GM21390 (cell line): ENCODE results near the gene BTBD6.

Experiments used
- ATAC-seq: cut with Tn5 transposase; IDR thresholded peaks from one replicate; pipeline ENCODE4 v1.9.1; 2021; ENCODE audit not compliant: unreplicated experiment

Gene BTBD6

DNA sequence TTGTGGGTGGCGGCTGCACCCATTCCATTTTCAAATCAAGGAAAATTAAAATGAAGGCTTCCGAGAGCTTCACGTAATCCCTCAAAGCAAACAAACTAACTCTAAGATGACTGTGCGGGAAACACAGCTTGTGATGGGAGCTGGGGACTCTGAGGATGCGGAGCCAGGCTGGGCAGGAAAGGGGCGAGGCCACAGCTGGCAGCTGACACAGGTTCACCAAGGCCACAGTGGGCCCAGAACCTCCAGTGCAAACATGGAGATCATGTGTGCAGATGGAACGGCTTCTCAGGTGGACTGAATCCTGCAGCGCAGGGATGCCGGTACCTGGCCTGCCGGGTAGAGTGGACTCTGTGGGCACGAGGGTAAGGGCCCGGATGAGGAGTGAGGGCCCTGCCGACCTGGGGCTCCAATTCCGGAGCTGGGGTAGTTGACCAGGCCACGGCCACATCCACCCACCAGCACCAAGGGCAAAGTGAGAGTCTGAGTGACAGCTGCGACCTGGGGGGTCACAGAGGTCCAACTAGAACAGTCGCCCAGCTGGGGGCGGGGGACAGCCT lies 19.2 kb upstream of the BTBD6 start:
- no peak for ATAC-seq

DNA sequence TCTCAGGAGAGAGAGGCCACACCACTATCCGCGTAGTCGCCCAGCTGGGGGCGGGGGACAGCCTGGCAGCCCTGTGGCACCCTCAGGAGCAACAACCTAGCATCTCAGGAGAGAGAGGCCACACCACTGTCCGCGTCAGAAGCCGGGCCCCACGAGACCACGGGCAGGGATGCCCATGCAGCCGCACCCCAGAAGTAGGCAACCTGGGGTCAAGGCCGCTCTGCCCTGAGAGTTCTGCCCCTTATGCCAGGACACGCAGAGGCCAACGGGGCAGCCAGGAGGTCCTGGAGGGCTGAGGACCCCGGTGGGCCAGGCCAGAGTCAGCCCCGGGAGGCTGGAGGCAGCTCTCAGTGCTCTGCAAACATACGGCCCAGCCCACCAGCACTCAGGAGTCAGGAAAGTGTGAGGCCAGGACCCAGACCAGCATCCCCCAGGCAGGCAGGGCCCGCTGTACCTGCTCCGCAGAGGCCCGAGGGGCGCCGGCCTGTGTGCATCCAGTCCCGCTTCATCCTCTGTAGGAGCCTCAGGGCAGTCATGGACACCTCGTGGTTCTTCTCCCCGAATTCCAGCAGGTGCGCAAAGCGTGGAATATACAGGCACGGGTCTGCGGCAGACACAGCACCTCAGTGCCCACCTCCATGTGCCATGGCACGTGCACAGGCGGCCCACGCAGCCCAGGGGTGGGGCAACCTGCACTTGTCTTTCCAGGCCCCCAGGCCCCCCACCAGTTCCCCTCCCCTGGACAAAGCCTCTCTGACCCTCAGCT lies 7.3 kb upstream of the BTBD6 start:
- ATAC-seq, result no peak

DNA sequence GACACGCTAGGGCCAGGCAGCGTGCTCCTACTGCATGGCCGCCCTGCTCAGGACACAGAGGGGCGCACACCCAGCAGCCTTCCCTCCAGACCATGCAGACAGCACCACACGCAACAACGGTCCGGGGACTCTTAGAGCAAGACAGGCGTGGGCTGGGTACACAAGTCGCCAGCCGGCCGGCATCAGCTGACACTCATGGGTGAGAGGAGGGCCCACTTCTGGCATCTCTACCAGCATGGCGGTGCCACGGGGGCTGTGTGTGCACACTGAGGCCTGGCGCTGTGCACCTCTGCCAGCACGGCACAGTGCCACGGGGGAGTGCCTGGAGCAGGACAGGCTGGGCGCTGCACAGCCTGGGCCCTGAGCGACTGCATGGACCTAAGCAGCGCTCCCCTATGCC lies 6.7 kb upstream of the BTBD6 start:
- ATAC-seq, result no peak

DNA sequence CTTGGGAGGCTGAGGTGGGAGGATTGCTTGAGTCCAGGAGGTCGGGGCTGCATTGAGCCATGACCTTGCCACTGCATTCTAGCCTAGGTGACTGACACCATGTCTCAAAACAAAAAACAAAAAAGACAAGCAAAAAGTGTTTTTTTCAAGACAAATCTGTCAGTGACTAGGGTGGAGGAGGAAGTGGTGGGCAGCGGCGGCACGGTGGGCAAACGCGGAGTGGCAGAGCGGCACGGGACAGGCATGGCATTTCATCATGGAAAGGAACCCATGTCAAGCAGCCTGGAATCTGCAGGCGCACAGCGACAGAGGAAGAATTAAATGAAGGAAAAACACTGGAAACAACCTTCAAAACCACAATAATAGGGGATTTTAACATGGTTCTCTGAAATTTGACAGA lies 4.0 kb upstream of the BTBD6 start:
- no peak for ATAC-seq

DNA sequence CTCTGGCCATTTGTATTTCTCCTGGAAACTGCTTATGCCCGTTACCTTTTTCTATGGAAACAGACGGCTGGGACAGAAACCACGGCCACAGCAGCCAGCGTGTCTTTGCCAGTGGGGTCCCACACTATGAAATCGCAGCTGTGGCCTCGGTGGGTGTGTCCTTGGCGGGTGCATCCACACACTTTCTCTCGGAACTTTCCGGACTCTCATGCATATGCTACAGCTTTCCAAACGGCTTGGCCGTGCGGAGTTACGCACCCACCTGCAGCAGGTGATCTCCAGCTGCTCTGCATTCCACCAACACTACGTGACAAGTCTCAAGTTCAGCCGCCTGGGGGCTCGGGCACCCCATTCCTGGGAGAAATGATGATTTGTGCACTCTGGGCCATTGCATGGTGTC lies 1.3 kb upstream of the BTBD6 start:
- no peak for ATAC-seq

DNA sequence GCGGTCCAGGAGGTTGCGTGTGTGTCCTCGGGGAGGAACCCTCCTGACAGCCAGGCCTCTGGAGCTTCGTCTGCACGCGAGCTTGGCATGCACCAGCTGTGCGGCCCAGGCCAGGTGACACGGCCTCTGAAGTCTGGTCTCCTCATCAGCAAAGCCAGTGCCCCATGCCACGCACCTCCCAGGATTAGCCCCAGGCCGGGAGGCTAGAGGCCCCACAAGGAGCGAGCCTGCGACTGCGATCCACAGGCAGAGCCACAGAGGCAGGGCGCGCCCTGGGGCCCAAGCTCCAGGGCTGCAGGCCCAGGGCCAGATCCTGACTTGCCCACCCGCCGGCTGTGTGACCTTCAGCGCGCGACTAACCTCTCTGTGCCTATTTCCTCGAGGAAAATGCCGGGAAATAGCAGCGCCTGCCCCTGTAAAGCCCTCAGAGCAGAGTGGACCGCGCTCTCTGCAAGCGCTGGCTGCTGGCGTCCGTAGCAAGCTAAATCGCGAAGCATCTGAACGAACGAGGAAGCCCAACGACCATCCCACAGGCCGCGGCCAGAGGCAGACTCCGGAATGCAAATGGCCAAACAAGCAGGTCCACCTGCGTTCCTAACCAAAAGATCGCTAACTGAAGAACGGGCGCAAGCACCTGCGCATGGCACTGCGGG lies 492 bp upstream of the BTBD6 start:
- peak; percentile 17 for ATAC-seq

DNA sequence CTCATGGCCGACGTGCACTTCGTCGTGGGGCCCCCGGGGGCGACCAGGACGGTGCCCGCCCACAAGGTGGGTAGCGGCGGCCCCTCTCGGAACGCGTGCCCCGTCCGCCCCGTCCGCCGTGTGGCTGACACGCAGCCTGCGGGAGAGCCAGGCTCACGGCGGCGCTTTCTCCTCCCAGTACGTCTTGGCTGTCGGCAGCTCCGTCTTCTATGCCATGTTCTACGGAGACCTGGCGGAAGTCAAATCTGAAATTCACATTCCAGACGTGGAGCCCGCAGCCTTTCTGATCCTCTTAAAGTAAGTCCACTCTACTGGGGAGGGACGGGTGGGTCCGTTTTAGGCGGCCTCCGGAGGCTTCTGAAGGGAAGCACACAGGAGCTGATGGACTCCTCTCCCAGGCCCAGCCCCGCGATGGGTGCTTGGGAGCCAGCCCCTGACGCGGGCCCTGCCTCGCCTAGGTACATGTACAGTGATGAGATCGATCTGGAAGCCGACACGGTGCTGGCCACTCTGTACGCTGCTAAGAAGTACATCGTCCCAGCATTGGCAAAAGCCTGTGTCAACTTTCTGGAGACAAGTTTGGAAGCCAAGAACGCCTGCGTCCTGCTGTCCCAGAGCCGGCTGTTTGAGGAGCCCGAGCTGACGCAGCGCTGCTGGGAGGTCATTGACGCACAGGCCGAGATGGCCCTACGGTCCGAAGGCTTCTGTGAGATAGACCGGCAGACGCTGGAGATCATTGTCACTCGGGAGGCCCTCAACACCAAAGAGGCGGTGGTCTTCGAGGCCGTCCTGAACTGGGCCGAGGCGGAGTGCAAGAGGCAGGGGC lies 1.1 kb downstream of the BTBD6 start:
- no peak for ATAC-seq

DNA sequence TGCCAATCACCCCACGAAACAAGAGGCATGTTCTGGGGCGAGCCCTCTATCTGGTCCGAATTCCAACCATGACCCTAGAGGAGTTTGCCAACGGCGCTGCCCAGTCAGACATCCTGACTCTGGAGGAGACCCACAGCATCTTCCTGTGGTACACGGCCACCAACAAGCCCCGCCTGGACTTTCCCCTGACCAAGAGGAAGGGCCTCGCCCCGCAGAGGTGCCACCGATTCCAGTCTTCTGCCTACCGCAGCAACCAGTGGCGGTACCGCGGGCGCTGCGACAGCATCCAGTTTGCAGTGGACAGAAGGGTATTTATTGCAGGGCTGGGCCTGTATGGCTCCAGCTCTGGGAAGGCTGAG lies 1.7 kb downstream of the BTBD6 start:
- no peak for ATAC-seq

DNA sequence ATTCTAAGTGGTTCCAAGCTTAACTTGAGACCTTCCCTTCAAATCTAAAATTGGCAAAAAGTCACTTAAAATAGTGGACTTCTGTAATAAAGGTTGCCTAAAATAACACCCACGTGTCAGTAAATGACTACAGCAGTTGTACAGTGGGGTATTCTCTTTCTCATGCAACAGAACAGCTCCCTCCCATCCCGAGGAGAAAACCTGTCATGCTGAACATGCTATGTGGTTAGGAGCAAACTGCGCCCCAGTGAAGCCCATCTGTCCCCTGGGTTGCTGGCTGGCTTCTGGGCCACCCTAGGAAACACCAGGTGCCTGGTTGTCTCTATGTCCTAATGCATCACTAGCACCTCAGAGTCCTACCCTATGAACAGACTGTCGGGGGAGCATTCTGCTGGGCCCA lies 2.7 kb downstream of the BTBD6 start:
- no peak for ATAC-seq

DNA sequence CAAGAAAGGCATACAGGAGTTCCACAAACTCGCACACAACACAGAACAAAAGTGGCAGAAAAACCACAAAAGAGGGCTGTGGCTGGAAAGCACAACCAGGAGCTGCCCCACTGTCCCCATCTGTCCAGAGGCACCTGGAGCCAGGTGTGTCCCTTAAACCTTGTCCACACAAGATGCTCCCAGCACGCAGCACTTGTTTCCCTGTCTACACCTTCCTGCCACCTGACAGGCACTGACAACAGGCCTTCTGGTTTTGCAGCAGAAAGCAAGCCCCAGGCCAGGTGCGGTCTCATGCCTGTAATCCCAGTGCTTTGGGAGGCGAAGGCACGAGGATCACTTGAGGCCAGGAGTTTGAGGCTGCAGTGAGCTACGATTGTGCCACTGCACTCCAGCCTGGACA lies 3.6 kb downstream of the BTBD6 start:
- ATAC-seq, result no peak

DNA sequence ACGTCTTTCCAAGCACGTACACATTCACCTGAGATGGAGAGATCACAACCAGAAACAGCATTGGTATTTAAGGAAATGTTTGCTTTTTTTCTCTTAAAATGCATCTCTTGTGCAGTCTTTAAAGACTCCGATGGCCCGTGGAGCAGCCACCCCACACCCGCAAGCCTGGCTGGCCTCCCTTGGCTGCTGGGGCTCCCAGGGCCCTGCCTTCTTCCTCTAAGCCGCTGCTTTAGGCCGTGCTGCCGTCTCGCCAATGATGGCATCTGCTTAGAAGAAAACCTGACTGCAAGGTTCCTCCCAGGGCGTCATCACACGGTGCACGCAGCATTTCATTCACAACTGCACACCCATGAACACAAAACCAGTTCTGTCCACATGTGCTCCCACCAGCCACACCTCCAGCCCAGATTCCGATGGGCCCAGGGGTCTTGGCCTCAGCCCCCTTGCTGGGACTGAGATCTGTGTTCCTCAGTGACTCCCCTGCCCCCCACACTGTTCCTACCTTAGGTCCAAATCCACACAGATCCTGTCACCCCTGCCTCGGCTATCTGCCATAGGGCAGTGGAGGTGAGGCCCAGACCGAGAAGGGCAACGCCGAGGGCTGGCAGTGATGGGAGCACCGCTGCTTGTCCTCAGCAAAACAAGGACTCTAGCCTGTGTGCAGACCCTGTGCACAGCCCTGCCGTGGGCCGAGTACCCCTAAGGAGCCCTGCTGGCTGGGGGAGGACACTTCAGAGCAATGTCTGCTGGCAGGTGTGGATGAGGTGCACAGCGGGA lies 4.4 kb downstream of the BTBD6 start:
- no peak for ATAC-seq

DNA sequence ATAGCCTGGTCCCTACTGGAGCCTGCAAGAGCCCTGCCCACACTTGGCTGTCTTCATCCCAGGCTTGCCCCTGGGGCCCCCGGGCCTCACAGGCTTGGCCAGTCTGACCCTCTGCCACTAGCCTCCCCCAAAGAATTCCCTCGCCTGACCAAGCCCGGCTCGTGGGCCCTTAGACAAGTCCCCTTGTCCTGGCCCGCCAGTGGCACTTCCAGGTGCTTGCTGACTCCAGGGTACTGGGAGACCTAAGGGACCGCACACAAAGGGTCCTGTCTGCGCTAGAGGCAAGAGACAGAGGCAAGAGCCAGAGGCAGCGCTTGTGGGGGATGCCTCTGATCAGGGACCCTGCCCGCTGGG lies 5.0 kb downstream of the BTBD6 start:
- ATAC-seq, result no peak

DNA sequence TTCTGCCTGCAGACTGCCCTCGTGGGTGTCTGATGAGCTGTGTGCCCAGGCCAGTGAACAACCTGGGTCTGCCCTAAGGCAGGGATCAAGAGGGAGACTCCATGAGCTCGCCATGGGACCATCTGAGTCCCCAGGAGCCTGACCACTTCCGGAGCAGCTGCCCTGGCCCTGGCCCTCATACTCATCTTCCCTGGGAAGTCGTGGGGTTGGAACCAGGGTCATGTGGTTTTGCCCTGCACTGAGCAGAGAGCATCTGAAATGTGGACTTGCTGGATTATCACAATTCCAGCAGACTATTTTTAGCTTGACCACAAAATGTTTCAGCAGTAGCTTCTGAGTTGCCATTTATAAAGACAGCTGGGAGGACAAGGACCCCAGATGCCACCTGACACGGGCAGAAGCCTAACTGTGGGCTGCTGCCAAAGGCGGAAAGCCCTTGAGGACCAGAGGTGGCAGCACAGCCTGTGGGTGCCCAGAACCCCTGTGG lies 6.7 kb downstream of the BTBD6 start:
- ATAC-seq, result no peak

DNA sequence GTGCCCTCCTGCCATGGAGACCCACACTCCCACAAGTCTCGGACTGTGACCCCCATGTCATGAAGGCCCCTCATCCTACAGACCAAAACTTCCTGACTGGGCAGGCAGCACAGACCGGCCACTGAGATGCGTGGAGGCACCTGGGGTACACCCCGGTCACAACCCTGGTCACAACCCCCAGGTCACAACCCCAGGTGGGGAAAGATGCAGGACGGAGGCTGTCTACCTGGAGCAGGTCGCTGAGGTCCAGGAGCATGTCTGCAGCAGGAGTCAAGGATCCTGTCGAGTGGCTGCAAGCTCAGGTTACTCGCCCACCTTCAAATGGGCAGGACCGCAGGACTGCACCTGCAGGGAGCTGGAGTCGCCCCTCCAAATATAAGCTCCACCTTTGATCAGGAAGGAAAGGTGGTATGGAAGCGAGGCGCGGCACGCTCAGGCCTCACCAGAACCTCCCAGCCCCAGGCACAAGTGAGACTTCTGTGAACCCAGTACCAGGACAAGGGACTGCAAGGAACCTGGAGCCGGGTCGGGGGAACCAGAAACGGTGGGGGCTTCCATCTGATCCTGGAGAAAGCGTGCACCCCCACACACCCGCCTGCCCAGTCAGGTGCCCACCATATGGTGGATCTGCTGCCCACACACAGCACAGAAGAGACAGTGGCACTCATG lies 8.1 kb downstream of the BTBD6 start:
- no peak for ATAC-seq

DNA sequence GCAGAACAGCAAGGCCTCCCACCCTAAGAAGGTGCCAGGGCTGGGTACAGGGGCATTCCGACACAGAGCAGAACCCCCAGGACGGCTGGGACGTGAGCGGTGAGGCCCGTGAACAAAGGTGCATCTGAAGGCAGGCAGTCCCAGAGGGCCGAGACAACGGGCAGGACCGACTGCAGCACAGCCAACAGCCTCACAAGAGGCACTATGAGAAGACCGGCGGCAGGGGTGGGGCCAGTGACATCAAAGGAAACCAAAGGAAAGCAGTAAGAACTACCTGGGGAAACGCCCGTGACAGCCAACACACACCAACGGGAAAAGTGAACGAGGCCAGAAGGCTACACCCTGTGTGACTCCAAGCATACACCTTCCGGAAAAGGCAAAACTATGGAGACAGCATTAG lies 9.1 kb downstream of the BTBD6 start:
- no peak for ATAC-seq

DNA sequence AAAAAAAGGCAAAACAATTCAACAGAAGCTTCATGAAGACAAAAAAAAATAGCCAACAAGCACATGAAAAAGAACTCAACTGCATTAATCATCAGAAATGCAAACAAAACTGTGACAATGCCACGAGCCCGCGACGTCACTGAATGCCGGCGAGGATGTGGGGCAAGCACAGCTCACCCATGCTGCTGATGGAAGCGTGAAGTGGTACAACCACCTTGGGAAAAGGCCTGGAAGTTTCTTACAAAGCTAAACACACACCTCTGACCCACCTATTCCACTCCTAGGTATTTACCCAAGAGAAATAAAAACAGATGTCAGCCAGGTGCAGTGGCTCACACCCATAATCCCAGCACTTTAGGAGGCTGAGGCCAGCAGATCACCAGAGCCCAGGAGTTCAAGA lies 10.5 kb downstream of the BTBD6 start:
- no peak for ATAC-seq

DNA sequence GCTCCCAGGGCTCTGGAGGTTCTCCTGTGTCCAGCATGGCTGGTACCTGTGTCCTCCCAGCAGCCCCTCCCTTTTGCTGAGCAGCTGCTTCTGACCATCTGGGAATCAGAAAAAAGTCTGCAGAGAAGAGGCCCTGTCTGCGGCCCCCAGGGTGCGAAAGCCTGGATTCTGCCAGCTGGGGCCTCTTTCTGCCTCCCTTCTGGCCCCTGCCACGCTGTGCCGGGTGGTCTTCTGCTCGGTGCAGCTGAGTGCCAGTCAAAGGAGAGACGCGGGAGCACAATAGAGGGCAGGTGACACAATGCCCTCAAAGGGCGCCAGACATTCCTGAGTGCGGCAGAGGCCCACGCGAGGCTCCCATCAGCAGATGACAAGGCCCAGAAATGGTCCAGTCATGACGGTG lies 12.6 kb downstream of the BTBD6 start:
- no peak for ATAC-seq

DNA sequence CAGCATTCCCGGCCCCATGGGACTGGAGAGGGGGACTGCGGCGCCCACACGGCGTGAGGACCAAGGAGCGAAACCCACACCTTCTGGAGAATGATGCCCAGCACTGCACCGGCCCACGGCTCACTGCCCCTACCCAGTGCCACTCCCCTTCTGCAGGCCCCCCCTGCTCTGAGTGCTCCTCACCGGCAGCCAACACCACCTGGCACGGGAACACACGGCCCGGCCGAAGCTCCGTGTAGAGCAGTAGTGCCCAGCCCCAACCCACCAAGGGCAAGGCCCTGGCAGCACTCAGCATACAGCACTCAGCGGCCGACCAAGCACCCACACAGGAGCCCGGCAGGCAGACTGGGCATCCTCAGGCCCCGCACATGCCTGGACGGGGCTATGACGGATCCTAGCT lies 13.4 kb downstream of the BTBD6 start:
- no peak for ATAC-seq

DNA sequence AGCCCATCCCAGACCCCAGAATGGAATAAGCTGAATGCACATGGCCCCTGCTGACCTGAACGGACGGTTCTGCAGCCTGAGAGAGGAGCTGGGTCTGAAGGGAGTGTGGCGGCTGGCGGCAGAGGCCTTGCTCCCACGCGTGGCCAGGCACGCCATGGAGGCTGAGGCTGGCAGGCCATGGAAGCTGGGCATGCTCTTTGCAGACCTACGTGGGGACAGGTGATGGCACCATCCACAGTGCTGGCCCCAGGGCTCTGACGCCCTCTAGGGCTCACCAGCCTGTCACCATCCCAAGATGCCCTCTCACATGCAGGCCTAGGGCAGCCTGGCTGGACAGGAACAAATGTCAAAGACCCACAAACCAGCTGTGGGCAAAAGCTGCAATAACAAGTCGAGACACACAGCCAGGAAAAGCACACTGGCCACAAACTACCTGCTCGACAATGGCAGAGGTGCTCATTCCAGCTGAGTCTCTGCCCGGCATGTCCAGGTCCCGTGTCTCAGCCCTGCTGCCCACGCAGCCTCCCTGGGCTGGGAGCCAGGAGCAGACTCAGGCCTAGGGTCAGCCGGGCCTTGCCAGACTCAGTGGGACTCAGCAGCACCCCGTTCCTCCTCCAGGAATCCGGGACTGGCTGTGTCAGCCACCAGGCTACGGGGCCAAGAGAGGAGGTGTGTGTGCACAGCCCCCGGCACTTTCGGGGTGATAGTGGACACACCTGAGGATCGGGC lies 19.7 kb downstream of the BTBD6 start:
- ATAC-seq, result no peak
